ENCODE results near the gene NLRX1.

DNA sequence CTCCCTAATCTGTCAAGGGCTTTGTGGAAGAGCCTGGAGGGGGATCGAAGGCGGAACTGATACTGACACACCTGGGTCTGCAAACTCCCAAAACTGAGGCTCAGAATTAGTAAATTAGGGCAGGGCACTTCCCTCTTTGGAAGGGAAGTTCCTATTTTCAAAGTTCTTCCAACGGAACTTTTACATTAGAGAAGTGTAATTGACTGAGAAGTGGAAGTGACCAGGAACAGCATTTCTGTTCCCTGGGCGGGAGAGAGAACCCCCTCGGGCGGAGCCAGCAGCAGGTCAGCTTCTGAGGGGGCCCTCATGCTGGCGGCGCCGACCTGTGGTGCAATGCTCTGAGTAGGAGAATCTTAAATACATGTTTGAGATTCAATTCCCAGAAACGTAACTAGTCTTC, 36.6 kb downstream of the NLRX1 start:
- no peak for TF ChIP-seq ESRRA (IDR thresholded peaks at IDR 0.05; ENCODE audit: low read length)
- TF ChIP-seq RFX5 (IDR thresholded peaks at IDR 0.05; ENCODE audit: low read depth, low read length) = no peak
- TF ChIP-seq, protein P1, sequence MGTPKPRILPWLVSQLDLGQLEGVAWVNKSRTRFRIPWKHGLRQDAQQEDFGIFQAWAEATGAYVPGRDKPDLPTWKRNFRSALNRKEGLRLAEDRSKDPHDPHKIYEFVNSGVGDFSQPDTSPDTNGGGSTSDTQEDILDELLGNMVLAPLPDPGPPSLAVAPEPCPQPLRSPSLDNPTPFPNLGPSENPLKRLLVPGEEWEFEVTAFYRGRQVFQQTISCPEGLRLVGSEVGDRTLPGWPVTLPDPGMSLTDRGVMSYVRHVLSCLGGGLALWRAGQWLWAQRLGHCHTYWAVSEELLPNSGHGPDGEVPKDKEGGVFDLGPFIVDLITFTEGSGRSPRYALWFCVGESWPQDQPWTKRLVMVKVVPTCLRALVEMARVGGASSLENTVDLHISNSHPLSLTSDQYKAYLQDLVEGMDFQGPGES (IDR thresholded peaks at IDR 0.05) = no peak
- TF ChIP-seq MYC (IDR thresholded peaks at IDR 0.05; ENCODE audit: insufficient read depth, insufficient read length, insufficient replicate concordance, low read length, severe bottlenecking) = no peak
- no peak for TF ChIP-seq SMARCA5 (IDR thresholded peaks at IDR 0.05)
- TF ChIP-seq, protein P2, sequence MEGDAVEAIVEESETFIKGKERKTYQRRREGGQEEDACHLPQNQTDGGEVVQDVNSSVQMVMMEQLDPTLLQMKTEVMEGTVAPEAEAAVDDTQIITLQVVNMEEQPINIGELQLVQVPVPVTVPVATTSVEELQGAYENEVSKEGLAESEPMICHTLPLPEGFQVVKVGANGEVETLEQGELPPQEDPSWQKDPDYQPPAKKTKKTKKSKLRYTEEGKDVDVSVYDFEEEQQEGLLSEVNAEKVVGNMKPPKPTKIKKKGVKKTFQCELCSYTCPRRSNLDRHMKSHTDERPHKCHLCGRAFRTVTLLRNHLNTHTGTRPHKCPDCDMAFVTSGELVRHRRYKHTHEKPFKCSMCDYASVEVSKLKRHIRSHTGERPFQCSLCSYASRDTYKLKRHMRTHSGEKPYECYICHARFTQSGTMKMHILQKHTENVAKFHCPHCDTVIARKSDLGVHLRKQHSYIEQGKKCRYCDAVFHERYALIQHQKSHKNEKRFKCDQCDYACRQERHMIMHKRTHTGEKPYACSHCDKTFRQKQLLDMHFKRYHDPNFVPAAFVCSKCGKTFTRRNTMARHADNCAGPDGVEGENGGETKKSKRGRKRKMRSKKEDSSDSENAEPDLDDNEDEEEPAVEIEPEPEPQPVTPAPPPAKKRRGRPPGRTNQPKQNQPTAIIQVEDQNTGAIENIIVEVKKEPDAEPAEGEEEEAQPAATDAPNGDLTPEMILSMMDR (IDR thresholded peaks at IDR 0.05 in 2 of 3, conservative IDR thresholded peaks at IDR 0.05 in 1 of 3; ENCODE audit: control insufficient read depth in 2 of 3, extremely low read depth in 1 of 3, insufficient read depth in 1 of 3, low read depth in 3 of 3, low read length in 3 of 3) = no peak
- no peak for TF ChIP-seq PAX8 (IDR thresholded peaks at IDR 0.05)
- TF ChIP-seq EGR1 (IDR thresholded peaks at IDR 0.05; ENCODE audit: borderline replicate concordance in 1 of 2, low read depth in 2 of 2, low read length in 2 of 2) = no peak
- no peak for TF ChIP-seq SRF (IDR thresholded peaks at IDR 0.05; ENCODE audit: low read depth in 2 of 2, low read length in 2 of 2)

Measured in GM12878 (cell line).